Hematopoietic multipotent progenitor cell treated with erythropoietin and hydrocortisone succinate and interleukin-3 and kit ligand, for 8 days (in vitro differentiated cells): ENCODE results near the gene LSM7.
"Not testable (repeated sequence)": the region's sequence is repeated elsewhere in the genome, so short reads cannot be mapped to it uniquely, and the experiment has no call there.

Experiments
- DNase-seq: peaks from one replicate; pipeline ENCODE4 v3.0.0-alpha.2; 2015

Gene LSM7

GRCh38 chr19:2355168-2356035 is 27.0 kb upstream of the LSM7 start:
- peak; percentile 51 for DNase-seq

- no peak for DNase-seq
Observed at GRCh38 chr19:2354670-2355069, 26.3 kb upstream of the LSM7 start.

- DNase-seq = no peak
Observed at GRCh38 chr19:2353887-2354592, 25.7 kb upstream of the LSM7 start.

- no peak for DNase-seq
Observed at GRCh38 chr19:2353159-2353886, 24.9 kb upstream of the LSM7 start.

GRCh38 chr19:2352121-2352520 is 23.7 kb upstream of the LSM7 start:
- no peak for DNase-seq

GRCh38 chr19:2351591-2351990 is 23.2 kb upstream of the LSM7 start:
- no peak for DNase-seq

- no peak for DNase-seq
Observed at GRCh38 chr19:2350656-2351055, 22.3 kb upstream of the LSM7 start.

- DNase-seq = not testable (repeated sequence)
Observed at GRCh38 chr19:2349818-2350217, 21.4 kb upstream of the LSM7 start.

- peak; percentile 94 for DNase-seq
Observed at GRCh38 chr19:2345794-2346663, 17.6 kb upstream of the LSM7 start.

- no peak for DNase-seq
Observed at GRCh38 chr19:2345076-2345475, 16.7 kb upstream of the LSM7 start.

- DNase-seq = no peak
Observed at GRCh38 chr19:2344381-2344870, 16.0 kb upstream of the LSM7 start.

- DNase-seq = no peak
Observed at GRCh38 chr19:2343289-2343982, 15.1 kb upstream of the LSM7 start.

- no peak for DNase-seq
Observed at GRCh38 chr19:2342656-2343288, 14.4 kb upstream of the LSM7 start.

GRCh38 chr19:2341982-2342381 is 13.6 kb upstream of the LSM7 start:
- no peak for DNase-seq

- peak; percentile 73 for DNase-seq
Observed at GRCh38 chr19:2341244-2341751, 12.9 kb upstream of the LSM7 start.

GRCh38 chr19:2340496-2341243 is 12.3 kb upstream of the LSM7 start:
- DNase-seq = no peak

GRCh38 chr19:2339644-2340310 is 11.4 kb upstream of the LSM7 start:
- no peak for DNase-seq

- DNase-seq = no peak
Observed at GRCh38 chr19:2338751-2339643, 10.6 kb upstream of the LSM7 start.
